Measurements from ENCODE around the gene PAXIP1.
"Not testable (repeated sequence)": the region's sequence is repeated elsewhere in the genome, so short reads cannot be mapped to it uniquely, and the experiment has no call there.

Gene PAXIP1

DNA sequence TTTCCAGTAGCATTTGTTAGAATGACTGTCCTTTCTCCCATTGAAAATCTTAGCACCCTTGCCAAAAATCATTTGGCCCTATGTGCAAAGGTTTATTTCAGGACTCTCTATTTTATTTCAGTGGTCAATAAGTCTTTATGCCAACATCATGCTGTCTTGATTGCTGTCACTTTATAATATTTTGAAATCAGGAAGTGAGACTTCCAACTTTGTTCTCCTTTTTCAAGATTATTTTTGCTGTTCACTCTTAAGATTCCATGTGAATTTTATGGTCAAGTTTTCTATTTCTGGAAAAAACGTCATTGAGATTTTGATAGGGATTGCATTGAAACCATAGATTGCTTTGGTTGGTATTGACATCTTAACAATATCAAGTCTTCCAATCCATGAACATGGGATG is 65.1 kb downstream of the PAXIP1 start:
- WGBS, result no CpG with 5 or more reads among the region's 1 CpG
- H3K9me3 ChIP-seq (ENCODE audit: insufficient read depth, low read depth, low read length), result peaks cover 43% of the 10 kb centered on the region

DNA sequence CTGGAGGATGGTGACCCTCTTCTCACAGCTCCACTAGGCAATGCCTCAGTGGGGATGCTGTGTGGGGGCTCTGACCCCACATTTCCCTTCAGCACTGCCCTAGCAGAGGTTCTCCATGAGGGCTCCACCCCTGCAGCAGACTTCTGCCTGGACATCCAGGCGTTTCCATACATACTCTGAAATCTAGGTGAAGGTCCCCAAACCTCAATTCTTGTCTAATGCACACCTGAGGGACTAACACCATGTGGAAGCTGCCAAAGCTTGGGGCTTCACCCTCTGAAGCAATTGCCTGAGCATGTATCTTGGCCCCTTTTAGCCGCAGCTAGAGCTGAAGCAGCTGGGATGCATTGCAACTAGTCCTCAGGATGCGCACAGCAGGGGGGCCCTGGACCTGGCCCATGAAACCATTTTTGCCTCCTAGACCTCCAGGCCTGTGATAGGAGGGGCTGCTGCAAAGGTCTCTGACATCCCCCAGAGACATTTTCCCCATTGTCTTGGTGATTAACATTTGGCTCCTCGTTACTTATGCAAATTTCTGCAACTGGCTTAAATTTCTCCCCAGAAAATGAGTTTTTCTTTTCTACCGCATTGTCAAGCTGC is 68.5 kb downstream of the PAXIP1 start:
- not testable (repeated sequence) for H3K4me3 ChIP-seq (ENCODE audit: low read length); H3K36me3 ChIP-seq (ENCODE audit: insufficient read depth, low read length); H3K27ac ChIP-seq (ENCODE audit: low read depth, low read length); H3K9ac ChIP-seq (ENCODE audit: low read depth, low read length); H3K27me3 ChIP-seq (ENCODE audit: insufficient read depth, low read length)
- peaks cover 50% of the 10 kb centered on the region for H3K9me3 ChIP-seq (ENCODE audit: insufficient read depth, low read depth, low read length)
- WGBS, result 90% methylated on average over 5 of the region's 5 CpGs
- peaks cover 12% of the 10 kb centered on the region for H3K4me1 ChIP-seq (ENCODE audit: insufficient read depth, low read length)

More for the DNA sequence above, 65.1 kb downstream of the PAXIP1 start:
- peaks cover 9% of the 10 kb centered on the region; the same call in 1 of the 2 replicates for H3K36me3 ChIP-seq (ENCODE audit: insufficient read depth, low read length)
- no peaks in the 10 kb centered on the region for H3K4me1 ChIP-seq (ENCODE audit: insufficient read depth, low read length)
- H3K4me3 ChIP-seq (ENCODE audit: low read length), result no peak overlapping the region
- H3K9ac ChIP-seq (ENCODE audit: low read depth, low read length), result no peak overlapping the region
- H3K27ac ChIP-seq (ENCODE audit: low read depth, low read length), result no peak overlapping the region
- no peaks in the 10 kb centered on the region for H3K27me3 ChIP-seq (ENCODE audit: insufficient read depth, low read length)

DNA sequence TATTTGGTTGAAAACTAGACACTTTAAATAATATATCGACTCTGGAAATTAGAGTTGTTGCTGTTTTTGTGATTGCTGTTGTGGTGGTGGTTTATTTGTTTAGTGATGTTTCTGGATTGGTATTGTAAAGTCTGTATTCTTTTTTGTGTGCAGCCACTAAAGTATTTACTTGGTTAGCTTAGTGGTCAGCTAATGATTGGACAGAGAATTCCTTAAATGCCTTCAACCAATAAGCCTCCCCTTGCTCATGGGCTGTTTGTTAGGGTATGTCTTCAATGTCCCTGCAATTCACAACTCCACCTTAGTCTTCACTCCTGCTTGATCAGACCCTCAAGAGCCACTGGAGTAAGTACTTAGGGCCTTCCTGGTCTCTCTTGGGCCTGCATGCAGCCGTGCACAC is 71.0 kb downstream of the PAXIP1 start:
- H3K9ac ChIP-seq (ENCODE audit: low read depth, low read length), result no peak overlapping the region

DNA sequence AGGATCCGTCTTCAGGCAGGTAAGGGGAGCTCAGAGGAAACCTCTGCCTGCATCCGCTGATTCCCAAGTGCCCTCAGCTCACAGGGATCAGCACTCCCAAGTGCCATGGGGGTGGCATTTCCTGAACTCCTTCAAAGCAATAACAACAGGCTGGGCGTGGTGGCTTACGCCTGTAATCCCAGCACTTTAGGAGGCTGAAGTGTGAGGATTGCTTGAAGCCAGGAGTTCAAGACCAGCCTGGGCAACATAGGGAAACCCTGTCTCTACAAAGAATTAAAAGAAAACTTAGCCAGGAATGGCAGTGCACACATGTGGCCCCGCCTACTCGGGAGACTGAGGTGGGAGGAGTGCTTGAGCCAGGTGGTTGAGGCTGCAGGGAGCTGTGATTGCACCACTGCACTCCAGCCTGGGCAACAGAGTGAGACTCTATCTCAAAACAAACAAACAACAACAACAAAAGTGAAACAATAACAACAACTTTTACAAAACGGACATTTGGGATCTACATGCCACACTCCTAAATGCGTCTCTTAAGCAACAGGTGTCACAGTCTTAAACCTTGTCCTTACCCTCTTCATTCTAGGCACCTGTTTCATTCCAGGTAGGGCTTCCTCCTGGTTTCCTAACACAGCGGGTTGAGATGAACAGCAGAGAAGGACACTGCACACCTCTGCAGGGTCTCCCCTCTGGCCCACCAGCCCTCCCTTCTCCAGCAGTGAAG is 73.8 kb downstream of the PAXIP1 start:
- WGBS, result 91% methylated on average over 9 of the region's 9 CpGs
- Histone ChIP-seq H3K9me3 (ENCODE audit: insufficient read depth, low read depth, low read length) (peaks cover 20% of the 10 kb centered on the region), H3K27ac (ENCODE audit: low read depth, low read length) (no peak overlapping the region), H3K4me3 (ENCODE audit: low read length) (no peak overlapping the region), H3K27me3 (ENCODE audit: insufficient read depth, low read length) (no peaks in the 10 kb centered on the region), H3K36me3 (ENCODE audit: insufficient read depth, low read length) (no peaks in the 10 kb centered on the region), H3K9ac (ENCODE audit: low read depth, low read length) (no peak overlapping the region), H3K4me1 (ENCODE audit: insufficient read depth, low read length) (peaks cover 23% of the 10 kb centered on the region)

More for the DNA sequence above, 71.0 kb downstream of the PAXIP1 start:
- Histone ChIP-seq H3K9me3 (ENCODE audit: insufficient read depth, low read depth, low read length) (peaks cover 43% of the 10 kb centered on the region), H3K27me3 (ENCODE audit: insufficient read depth, low read length) (no peaks in the 10 kb centered on the region), H3K4me3 (ENCODE audit: low read length) (no peak overlapping the region), H3K36me3 (ENCODE audit: insufficient read depth, low read length) (no peaks in the 10 kb centered on the region), H3K4me1 (ENCODE audit: insufficient read depth, low read length) (peaks cover 23% of the 10 kb centered on the region), H3K27ac (ENCODE audit: low read depth, low read length) (no peak overlapping the region)
- WGBS, result 93% methylated on average over 2 of the region's 2 CpGs

DNA sequence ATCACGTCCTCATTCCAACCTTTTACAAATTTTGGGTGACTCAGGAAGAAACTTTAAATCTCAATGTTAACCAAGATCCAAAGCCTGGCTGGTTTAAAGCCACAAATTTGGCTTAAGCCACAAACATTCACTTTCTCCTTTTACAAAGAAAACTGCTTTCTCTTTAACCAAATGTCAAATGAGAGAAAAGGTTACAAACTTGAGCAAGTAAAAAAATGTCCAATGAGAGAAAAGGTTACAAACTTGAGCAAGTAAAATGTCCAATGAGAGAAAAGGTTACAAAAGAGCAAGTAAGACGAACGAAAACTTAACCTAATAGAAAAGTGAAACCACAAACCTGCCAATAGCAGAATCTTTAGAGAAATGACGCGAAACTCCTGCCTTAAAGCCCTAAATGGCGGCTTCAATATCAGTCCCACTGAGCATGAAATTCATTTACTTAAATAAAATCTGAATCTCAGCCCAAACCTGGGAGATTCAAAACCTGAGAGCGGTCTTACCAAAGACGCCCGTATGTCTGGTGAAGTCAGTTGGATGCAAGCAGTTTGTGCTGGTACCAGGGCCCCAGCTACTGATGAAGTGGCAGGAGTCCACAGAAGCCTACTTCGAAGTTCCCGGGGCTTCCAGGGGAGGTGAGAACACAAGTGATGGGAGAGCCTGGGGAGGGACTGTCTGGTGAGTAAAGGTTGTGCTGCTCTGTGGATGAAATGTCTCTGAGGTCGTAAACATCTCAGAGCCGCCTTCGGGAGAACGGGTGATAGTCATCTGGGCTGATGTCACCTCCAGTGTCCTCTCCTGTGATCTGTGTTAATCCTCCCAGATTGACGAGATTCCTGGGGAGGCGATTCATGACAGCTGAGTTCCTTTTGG is 74.6 kb downstream of the PAXIP1 start:
- Histone ChIP-seq H3K27ac (ENCODE audit: low read depth, low read length) (no peak overlapping the region), H3K9me3 (ENCODE audit: insufficient read depth, low read depth, low read length) (peaks cover 12% of the 10 kb centered on the region), H3K36me3 (ENCODE audit: insufficient read depth, low read length) (no peaks in the 10 kb centered on the region), H3K9ac (ENCODE audit: low read depth, low read length) (no peak overlapping the region), H3K27me3 (ENCODE audit: insufficient read depth, low read length) (no peaks in the 10 kb centered on the region), H3K4me3 (ENCODE audit: low read length) (no peak overlapping the region), H3K4me1 (ENCODE audit: insufficient read depth, low read length) (peaks cover 23% of the 10 kb centered on the region)
- 74% methylated on average over 17 of the region's 17 CpGs for WGBS

DNA sequence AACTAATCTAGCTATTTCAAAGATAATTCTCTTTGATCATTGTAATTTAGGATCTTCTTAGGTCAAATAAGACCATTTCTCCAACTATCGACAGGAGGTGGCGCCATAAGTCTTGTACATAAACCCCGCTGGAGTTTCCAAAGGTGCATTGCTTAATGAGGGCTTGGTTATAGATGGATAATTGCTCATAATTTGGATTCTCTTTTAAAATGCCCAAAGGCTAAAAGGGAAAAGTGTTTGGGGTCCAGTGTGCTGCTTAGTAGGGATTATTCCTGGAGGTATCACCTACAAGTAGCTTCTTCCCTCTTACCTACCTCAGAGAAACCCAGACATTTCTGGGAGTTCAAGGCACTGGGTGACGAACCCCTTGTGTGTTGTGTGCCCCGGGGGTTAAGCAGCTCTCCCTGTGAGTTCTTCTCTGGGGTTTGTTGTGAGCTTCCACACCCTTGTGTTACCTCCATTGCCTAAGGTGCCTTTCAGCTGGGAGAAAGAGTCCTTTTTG is 75.2 kb downstream of the PAXIP1 start:
- no peaks in the 10 kb centered on the region for H3K27me3 ChIP-seq (ENCODE audit: insufficient read depth, low read length)
- H3K4me1 ChIP-seq (ENCODE audit: insufficient read depth, low read length), result peaks cover 23% of the 10 kb centered on the region
- H3K36me3 ChIP-seq (ENCODE audit: insufficient read depth, low read length), result no peaks in the 10 kb centered on the region
- H3K4me3 ChIP-seq (ENCODE audit: low read length), result no peak overlapping the region
- peaks cover 5% of the 10 kb centered on the region for H3K9me3 ChIP-seq (ENCODE audit: insufficient read depth, low read depth, low read length)
- 30% methylated on average over 5 of the region's 5 CpGs for WGBS
- H3K27ac ChIP-seq (ENCODE audit: low read depth, low read length), result no peak overlapping the region
- H3K9ac ChIP-seq (ENCODE audit: low read depth, low read length), result no peak overlapping the region

DNA sequence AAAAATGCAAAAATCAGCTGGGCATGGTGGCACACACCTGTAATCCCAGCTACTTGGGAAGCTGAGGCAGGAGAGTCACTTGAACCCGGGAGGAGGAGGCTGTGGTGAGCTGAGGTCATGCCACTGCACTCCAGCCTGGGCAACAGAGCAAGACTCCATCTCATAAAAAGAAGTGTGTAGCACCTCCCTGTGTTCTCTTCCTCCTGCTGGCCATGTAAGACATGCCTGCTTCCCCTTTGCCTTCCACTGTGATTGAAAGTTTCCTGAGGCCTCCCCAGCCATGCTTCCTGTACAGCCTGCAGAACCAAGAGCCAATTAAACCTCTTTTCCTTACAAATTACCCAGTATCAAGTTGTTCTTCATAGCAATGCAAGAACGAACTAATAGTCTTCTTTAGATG is 80.5 kb downstream of the PAXIP1 start:
- H3K9ac ChIP-seq (ENCODE audit: low read depth, low read length); H3K9me3 ChIP-seq (ENCODE audit: insufficient read depth, low read depth, low read length); H3K4me1 ChIP-seq (ENCODE audit: insufficient read depth, low read length); H3K27ac ChIP-seq (ENCODE audit: low read depth, low read length); H3K27me3 ChIP-seq (ENCODE audit: insufficient read depth, low read length); H3K36me3 ChIP-seq (ENCODE audit: insufficient read depth, low read length); H3K4me3 ChIP-seq (ENCODE audit: low read length): not testable (repeated sequence)
- 86% methylated on average over 2 of the region's 2 CpGs for WGBS

DNA sequence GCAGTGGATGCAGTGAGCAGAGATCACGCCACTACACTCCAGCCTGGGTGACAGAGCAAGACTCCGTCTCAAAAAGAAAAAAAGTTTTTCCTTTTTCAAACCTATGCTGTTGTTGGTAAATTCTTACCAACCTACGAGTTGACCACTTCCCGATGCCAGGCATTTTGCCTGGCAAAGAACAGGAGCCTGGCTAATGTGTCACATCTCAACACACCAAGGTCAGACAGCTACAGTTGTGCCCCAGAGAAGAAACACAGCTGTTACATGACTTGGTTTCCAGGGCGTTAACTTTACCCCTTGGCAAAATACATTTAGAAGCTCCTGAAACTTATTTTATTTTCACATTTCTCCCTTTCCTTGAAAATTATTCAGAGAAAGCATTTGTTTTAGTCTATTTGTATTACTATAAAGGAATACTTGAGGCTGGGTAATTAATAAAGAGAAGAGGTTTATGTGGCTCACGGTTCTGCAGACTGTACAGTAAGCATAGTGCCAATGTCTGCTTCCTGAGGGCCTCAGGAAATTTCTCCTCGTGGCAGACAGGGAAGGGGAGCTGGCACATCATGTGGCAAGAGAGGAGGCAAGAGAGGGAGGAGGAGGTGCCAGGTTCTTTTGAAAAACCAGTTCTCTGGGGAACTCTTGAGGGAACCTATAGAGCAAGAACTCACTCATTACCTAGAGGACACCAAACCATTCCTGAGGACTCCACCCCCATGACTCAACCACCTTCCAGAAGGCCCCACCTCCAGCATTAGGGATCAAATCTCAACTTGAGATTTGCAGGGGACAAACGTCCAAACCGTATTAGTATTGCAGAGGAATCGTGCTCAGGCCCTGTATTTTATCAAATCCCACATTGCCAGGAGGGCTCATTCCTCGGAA is 83.3 kb downstream of the PAXIP1 start:
- 78% methylated on average over 11 of the region's 11 CpGs for WGBS
- H3K27ac ChIP-seq (ENCODE audit: low read depth, low read length), result no peak overlapping the region
- H3K27me3 ChIP-seq (ENCODE audit: insufficient read depth, low read length), result peaks cover 4% of the 10 kb centered on the region
- H3K4me1 ChIP-seq (ENCODE audit: insufficient read depth, low read length), result no peaks in the 10 kb centered on the region
- H3K9ac ChIP-seq (ENCODE audit: low read depth, low read length), result no peak overlapping the region
- no peaks in the 10 kb centered on the region for H3K9me3 ChIP-seq (ENCODE audit: insufficient read depth, low read depth, low read length)
- H3K36me3 ChIP-seq (ENCODE audit: insufficient read depth, low read length), result no peaks in the 10 kb centered on the region
- no peak overlapping the region for H3K4me3 ChIP-seq (ENCODE audit: low read length)

DNA sequence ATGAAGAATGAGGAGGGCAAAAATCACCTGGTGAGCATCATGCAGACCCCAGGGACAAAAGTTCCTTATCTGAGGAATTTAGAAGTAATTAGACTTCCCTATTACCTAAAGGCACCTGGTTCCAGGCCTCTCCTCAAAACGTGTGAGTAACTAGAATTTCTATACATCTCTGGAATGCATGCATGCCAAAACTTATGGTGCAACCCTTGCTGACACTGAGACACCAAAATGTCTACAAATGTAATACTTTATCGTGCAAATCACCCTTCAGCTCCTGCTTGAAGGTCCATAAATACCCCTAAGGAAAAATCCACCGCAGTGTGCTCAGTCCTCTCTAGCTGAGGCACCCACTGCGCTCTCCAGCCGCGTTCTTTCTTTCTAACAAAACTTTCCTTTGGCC is 84.2 kb downstream of the PAXIP1 start:
- Histone ChIP-seq H3K9me3 (ENCODE audit: insufficient read depth, low read depth, low read length) (no peaks in the 10 kb centered on the region), H3K27me3 (ENCODE audit: insufficient read depth, low read length) (peaks cover 12% of the 10 kb centered on the region), H3K27ac (ENCODE audit: low read depth, low read length) (no peak overlapping the region), H3K36me3 (ENCODE audit: insufficient read depth, low read length) (no peaks in the 10 kb centered on the region), H3K4me3 (ENCODE audit: low read length) (no peak overlapping the region), H3K4me1 (ENCODE audit: insufficient read depth, low read length) (no peaks in the 10 kb centered on the region), H3K9ac (ENCODE audit: low read depth, low read length) (no peak overlapping the region)
- WGBS, result 88% methylated on average over 6 of the region's 6 CpGs

DNA sequence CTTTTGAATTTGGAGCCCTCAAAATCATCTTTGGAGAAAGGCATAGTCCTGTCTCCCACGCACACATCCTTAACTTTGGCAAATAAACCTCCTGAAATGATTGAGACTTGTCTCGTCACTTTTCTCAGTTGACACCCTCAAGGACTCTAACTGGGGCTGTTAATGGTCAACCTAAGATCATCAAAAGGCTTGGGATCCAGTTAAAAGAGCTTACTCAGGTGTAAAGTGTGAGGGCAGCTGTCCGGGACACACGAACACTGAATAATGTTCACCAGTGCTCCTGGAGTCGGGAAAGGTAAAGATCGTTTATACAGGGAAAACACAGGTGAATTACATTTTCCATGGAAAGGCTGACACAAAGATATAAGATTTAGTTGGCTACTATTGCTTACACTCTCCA is 84.7 kb downstream of the PAXIP1 start:
- no peak overlapping the region for H3K27ac ChIP-seq (ENCODE audit: low read depth, low read length)
- H3K27me3 ChIP-seq (ENCODE audit: insufficient read depth, low read length), result peaks cover 12% of the 10 kb centered on the region
- no peaks in the 10 kb centered on the region for H3K36me3 ChIP-seq (ENCODE audit: insufficient read depth, low read length)
- H3K9me3 ChIP-seq (ENCODE audit: insufficient read depth, low read depth, low read length), result no peaks in the 10 kb centered on the region
- WGBS, result 91% methylated on average over 6 of the region's 6 CpGs
- no peaks in the 10 kb centered on the region for H3K4me1 ChIP-seq (ENCODE audit: insufficient read depth, low read length)
- no peak overlapping the region for H3K4me3 ChIP-seq (ENCODE audit: low read length)
- H3K9ac ChIP-seq (ENCODE audit: low read depth, low read length), result no peak overlapping the region
